A549 (cell line): ENCODE measurements around the gene TCF7L1. TPM values are rescaled to one million over a fixed set of nuclear protein-coding genes. Genes with fewer than 3 reads are reported as not detected.

Experiments used
- ATAC-seq, 2 experiments: fragments of 200-7000 bp in 1 of 2; fragments of >200 bp in 1 of 2; cut with Nextera tagmentation in 1 of 2; cut with Tn5 transposase in 1 of 2; 3 replicates each; pipeline versions ENCODE4 v1.8.0 to v1.9.1; 2018 to 2020; ENCODE audit warnings: mild to moderate bottlenecking in 1 of 2, moderate library complexity in 1 of 2
- CTCF ChIA-PET: fragments of 300-600 bp; sonication (Branson Sonifier 250); formaldehyde crosslinking; extraction: SDS; loops from one replicate; lab custom pipeline; 2021; ENCODE audit warnings: antibody characterized with exemption, inconsistent platforms; lab: Yijun Ruan, JAX
- POLR2A ChIA-PET: fragments of 350-600 bp; formaldehyde crosslinking; extraction: SDS; loops from one replicate; lab custom pipeline; 2021; ENCODE audit warnings: antibody characterized with exemption, inconsistent platforms; lab: Yijun Ruan, JAX
- DNase-seq, 2 experiments: peaks; one replicate each; pipeline versions ENCODE4 v3.0.0 to v3.0.0-alpha.2; 2011 to 2016; ENCODE audit warnings: low read depth in 1 of 2, low spot score in 1 of 2
- FAIRE-seq: peaks from 2 replicates; lab custom pipeline; 2011; peaks lifted over from hg19 to GRCh38; lab: Jason Lieb, UNC
- H3K27ac ChIP-seq, 2 experiments: fragments of >200 bp; sonication (Bioruptor Twin); formaldehyde crosslinking; 3 replicates each; pipeline ENCODE4 v1.5.1; 2016 to 2017
- H3K4me1 ChIP-seq: fragments of >200 bp; sonication (Bioruptor Twin); formaldehyde crosslinking; 3 replicates; pipeline ENCODE4 v1.6.1; 2016
- H3K4me2 ChIP-seq: fragments of >200 bp; sonication (Bioruptor Twin); formaldehyde crosslinking; 3 replicates; pipeline ENCODE4 v1.6.1; 2016
- H3K4me3 ChIP-seq: fragments of >200 bp; sonication (Bioruptor Twin); formaldehyde crosslinking; 3 replicates; pipeline ENCODE4 v1.5.1; 2016
- H3K9me3 ChIP-seq: fragments of >200 bp; sonication (Bioruptor Twin); formaldehyde crosslinking; 3 replicates; pipeline ENCODE4 v1.6.1; 2016
- CBX2 ChIP-seq: fragments of 200-600 bp; sonication (generic); IDR thresholded peaks from 2 replicates; pipeline ENCODE4 v1.6.1; 2016; ENCODE audit warnings: low read depth, mild to moderate bottlenecking, borderline replicate concordance
- CEBPB ChIP-seq, 2 experiments: fragments of >200 bp in 1 of 2; sonication (Bioruptor Twin) in 1 of 2; formaldehyde crosslinking in 1 of 2; IDR thresholded peaks; 2 replicates each; pipeline ENCODE4 v1.6.1; 2012 to 2016
- EHMT2 ChIP-seq: fragments of 200-600 bp; sonication (generic); IDR thresholded peaks from 2 replicates; pipeline ENCODE4 v1.6.1; 2016; ENCODE audit warnings: antibody characterized with exemption, low read depth, mild to moderate bottlenecking, moderate library complexity
- EP300 ChIP-seq, 2 experiments: fragments of >200 bp; sonication (Bioruptor Twin); formaldehyde crosslinking; IDR thresholded peaks; 2 replicates in 1 of 2; 3 replicates in 1 of 2; pipeline ENCODE4 v1.6.1; 2016 to 2017
- FOSB ChIP-seq: fragments of 250-450 bp; sonication (Bioruptor Pico); IDR thresholded peaks from 2 replicates; pipeline ENCODE4 v1.5.0; 2020; ENCODE audit warnings: mild to moderate bottlenecking, moderate library complexity
- HDAC2 ChIP-seq: fragments of 200-600 bp; sonication (generic); IDR thresholded peaks from 2 replicates; pipeline ENCODE4 v1.6.1; 2016
- JUNB ChIP-seq: fragments of >200 bp; sonication (Bioruptor Twin); formaldehyde crosslinking; IDR thresholded peaks from 2 replicates; pipeline ENCODE4 v1.6.1; 2016
- KDM5A ChIP-seq: fragments of 200-600 bp; sonication (generic); IDR thresholded peaks from 2 replicates; pipeline ENCODE4 v1.6.1; 2016; ENCODE audit warnings: antibody characterized with exemption, mild to moderate bottlenecking
- MYC ChIP-seq: IDR thresholded peaks from 2 replicates; pipeline ENCODE4 v1.6.1; 2012; ENCODE audit warnings: mild to moderate bottlenecking, inconsistent platforms, low read length, improper control_type of control experiment, borderline replicate concordance
- NR3C1 ChIP-seq: fragments of >200 bp; sonication (Bioruptor Twin); formaldehyde crosslinking; IDR thresholded peaks from 3 replicates; pipeline ENCODE4 v1.6.1; 2017
- PBX3 ChIP-seq: IDR thresholded peaks from 2 replicates; pipeline ENCODE4 v1.6.1; 2012
- RCOR1 ChIP-seq: fragments of 150-350 bp; IDR thresholded peaks from 2 replicates; pipeline ENCODE4 v1.6.1; 2014; ENCODE audit warnings: antibody characterized with exemption, low read length, low read depth
- REST ChIP-seq: fragments of 200-600 bp; sonication (generic); IDR thresholded peaks from 2 replicates; pipeline ENCODE4 v1.6.1; 2016; ENCODE audit warnings: antibody characterized with exemption, mild to moderate bottlenecking, moderate library complexity
- RFX5 ChIP-seq: fragments of 450-650 bp; IDR thresholded peaks from 2 replicates; pipeline ENCODE4 v1.7.1; 2014; ENCODE audit warnings: antibody characterized with exemption, mild to moderate bottlenecking, moderate library complexity
- TFCP2L1 ChIP-seq: fragments of 250-450 bp; sonication (Bioruptor Pico); IDR thresholded peaks from 2 replicates; pipeline ENCODE4 v1.5.0; 2021; ENCODE audit warnings: mild to moderate bottlenecking
- TP53 ChIP-seq: fragments of 250-450 bp; sonication (Bioruptor Pico); IDR thresholded peaks from 2 replicates; pipeline ENCODE4 v1.5.0; 2021; ENCODE audit warnings: mild to moderate bottlenecking, moderate library complexity
- USF2 ChIP-seq: fragments of 450-650 bp; IDR thresholded peaks from 2 replicates; pipeline ENCODE4 v1.6.1; 2014; ENCODE audit warnings: antibody characterized with exemption
- ZC3H11A ChIP-seq: fragments of 450-650 bp; IDR thresholded peaks from 2 replicates; pipeline ENCODE4 v1.6.1; 2014; ENCODE audit warnings: antibody characterized with exemption, mild to moderate bottlenecking
- ZNF302 ChIP-seq: fragments of 250-450 bp; sonication (Bioruptor Pico); IDR thresholded peaks from 2 replicates; pipeline ENCODE4 v1.9.0; 2021; ENCODE audit warnings: inconsistent platforms, mild to moderate bottlenecking, moderate library complexity
- WGBS: methylation state at CpG from one replicate; pipeline ENCODE4 v1.1.6; 2017; ENCODE audit errors: missing lambda C conversion rate; 5-methylcytosine and 5-hydroxymethylcytosine counted together
- polyA plus RNA-seq, 4 experiments: library from polyadenylated mRNA; depleted of rRNA in 3 of 4; stranded (reverse); fragments of >200 nt; fragmentation: RNase III in 1 of 4; extraction: RNeasy Plus Mini Kit Qiagen cat#74134 plus additional on column Dnase treatment in 1 of 4; gene quantifications; 2 replicates in 3 of 4; 3 replicates in 1 of 4; pipeline ENCODE4 v1.2.3, GENCODE V29; 2011 to 2017

The TCF7L1 gene
- polyA plus RNA-seq, 2 of the 4 experiments (the other 2 are of a cell fraction) = 0.68 to 4.4 TPM

GRCh38 chr2:85236084-85236483, 102.9 kb downstream of the TCF7L1 start (continued):
- TF ChIP-seq CBX2 (no peak), EP300 (IDR thresholded peaks at IDR 0.05) (no peak), HDAC2 (no peak), ZNF302 (CRISPR knock-in tag) (no peak), EHMT2 (no peak), FOSB (CRISPR knock-in tag) (no peak), MYC (no peak)

GRCh38 chr2:85237849-85238565, 104.8 kb downstream of the TCF7L1 start:
- H3K9me3 ChIP-seq = no peaks in the 10 kb centered on the region
- no peaks in the 10 kb centered on the region for H3K4me1 ChIP-seq
- WGBS = 79% methylated on average over 26 of the region's 26 CpGs
- CTCF ChIA-PET = interaction anchor here (1.4 kb wide), 1 partner anchor 47 kb away, joined by 4 read pairs; no protein-coding TSS in a partner anchor
- POLR2A ChIA-PET = no interaction called here
- no peak overlapping the region for H3K4me2 ChIP-seq
- no peak for ATAC-seq
- FAIRE-seq = no peak
- no peak for DNase-seq
- no peak overlapping the region for H3K27ac ChIP-seq
- H3K4me3 ChIP-seq = no peak overlapping the region
- TF ChIP-seq USF2 = no peak
- no peak for TF ChIP-seq TFCP2L1 (CRISPR knock-in tag)
- TF ChIP-seq RFX5 = no peak
- TF ChIP-seq HDAC2 = no peak
- TF ChIP-seq TP53 (CRISPR knock-in tag) = no peak
- no peak for TF ChIP-seq CBX2
- TF ChIP-seq CEBPB (IDR thresholded peaks at IDR 0.05) = no peak
- TF ChIP-seq RCOR1 = no peak
- TF ChIP-seq PBX3 = no peak
- no peak for TF ChIP-seq KDM5A
- TF ChIP-seq NR3C1 = no peak
- no peak for TF ChIP-seq JUNB

GRCh38 chr2:85238607-85239006, 105.4 kb downstream of the TCF7L1 start:
- DNase-seq = no peak
- H3K27ac ChIP-seq = no peak overlapping the region
- FAIRE-seq = no peak
- TF ChIP-seq ZC3H11A (peak; percentile 76), REST (no peak)
- no peaks in the 10 kb centered on the region for H3K9me3 ChIP-seq
- WGBS = 90% methylated on average over 8 of the region's 8 CpGs
- POLR2A ChIA-PET = no interaction called here
- no peak for ATAC-seq
- H3K4me3 ChIP-seq = no peak overlapping the region
- CTCF ChIA-PET = interaction anchor here (1.4 kb wide), 1 partner anchor 46 kb away, joined by 4 read pairs; no protein-coding TSS in a partner anchor
- no peak overlapping the region for H3K4me2 ChIP-seq
- H3K4me1 ChIP-seq = no peaks in the 10 kb centered on the region
